Measurements from ENCODE around the gene EVPLL. TPM values are rescaled to one million over a fixed set of nuclear protein-coding genes. Genes with fewer than 3 reads are reported as not detected.

EVPLL gene
- total RNA-seq, 1 experiment from 2014 or later, result 0.61 TPM

DNA sequence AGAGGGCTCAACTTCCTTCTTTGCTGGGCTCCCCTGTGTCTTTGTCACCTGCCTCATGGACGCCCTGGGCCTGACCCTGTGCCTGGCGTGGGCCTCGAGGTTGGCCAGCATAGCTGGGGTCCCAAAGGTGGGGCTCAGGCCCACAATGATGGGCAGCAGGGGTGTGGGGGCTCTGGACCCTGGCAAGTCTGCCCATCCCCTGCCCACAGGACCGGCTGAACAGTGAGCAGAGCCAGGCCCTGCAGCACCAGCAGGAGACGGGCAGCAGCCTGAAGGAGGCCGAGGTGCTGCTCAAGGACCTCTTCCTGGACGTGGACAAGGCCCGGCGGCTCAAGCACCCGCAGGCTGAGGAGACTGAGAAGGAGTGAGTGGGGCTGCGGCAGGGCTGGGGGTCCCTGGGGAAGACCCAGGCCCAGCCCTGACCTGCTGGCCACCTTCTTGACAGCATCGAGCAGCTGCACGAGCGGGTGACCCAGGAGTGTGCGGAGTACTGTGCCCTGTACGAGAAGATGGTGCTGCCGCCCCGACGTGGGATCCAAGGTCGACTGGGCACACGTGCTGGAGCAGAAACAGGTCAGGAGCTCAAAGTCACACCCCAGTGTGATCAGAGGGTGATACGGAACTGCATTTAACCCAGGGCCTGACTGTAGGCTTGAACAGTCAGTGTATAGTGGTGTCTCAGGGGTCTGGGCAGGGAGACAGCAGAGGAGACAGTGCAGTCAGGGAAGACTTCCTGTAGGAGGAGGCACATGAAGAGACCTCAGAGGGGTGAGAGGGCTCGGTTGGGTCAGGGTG lies 3.8 kb downstream of the EVPLL start:
- no CpG with 5 or more reads among the region's 23 CpGs for WGBS (ENCODE audit: extremely low coverage, insufficient read length, low lambda C conversion rate)
- H3K4me1 ChIP-seq (ENCODE audit: insufficient read depth, low read length), result no peaks in the 10 kb centered on the region
- H3K4me3 Mint-ChIP-seq, result no peak overlapping the region

More for the DNA sequence above, 3.8 kb downstream of the EVPLL start:
- H3K79me2 ChIP-seq (ENCODE audit: insufficient read depth, low read length), result no peaks in the 10 kb centered on the region
- no peak overlapping the region for H4K8ac ChIP-seq (replicated peaks; ENCODE audit: insufficient read length, low read depth, low read length)
- no peaks in the 10 kb centered on the region for H4K20me1 ChIP-seq (ENCODE audit: control insufficient read depth, insufficient read depth, insufficient read length)
- no peak overlapping the region for H4K91ac ChIP-seq (ENCODE audit: insufficient read length, low read depth, low read length)
- no peak overlapping the region for H3K4ac ChIP-seq (ENCODE audit: low read depth, low read length)
- H3K27ac ChIP-seq (ENCODE audit: insufficient read length, low read depth, low read length), result no peak overlapping the region
- H3K9ac ChIP-seq (ENCODE audit: extremely low read depth, insufficient read length, low read length), result no peak overlapping the region
- TF ChIP-seq, protein P1, sequence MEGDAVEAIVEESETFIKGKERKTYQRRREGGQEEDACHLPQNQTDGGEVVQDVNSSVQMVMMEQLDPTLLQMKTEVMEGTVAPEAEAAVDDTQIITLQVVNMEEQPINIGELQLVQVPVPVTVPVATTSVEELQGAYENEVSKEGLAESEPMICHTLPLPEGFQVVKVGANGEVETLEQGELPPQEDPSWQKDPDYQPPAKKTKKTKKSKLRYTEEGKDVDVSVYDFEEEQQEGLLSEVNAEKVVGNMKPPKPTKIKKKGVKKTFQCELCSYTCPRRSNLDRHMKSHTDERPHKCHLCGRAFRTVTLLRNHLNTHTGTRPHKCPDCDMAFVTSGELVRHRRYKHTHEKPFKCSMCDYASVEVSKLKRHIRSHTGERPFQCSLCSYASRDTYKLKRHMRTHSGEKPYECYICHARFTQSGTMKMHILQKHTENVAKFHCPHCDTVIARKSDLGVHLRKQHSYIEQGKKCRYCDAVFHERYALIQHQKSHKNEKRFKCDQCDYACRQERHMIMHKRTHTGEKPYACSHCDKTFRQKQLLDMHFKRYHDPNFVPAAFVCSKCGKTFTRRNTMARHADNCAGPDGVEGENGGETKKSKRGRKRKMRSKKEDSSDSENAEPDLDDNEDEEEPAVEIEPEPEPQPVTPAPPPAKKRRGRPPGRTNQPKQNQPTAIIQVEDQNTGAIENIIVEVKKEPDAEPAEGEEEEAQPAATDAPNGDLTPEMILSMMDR (conservative IDR thresholded peaks at IDR 0.05), result no peak
- H3K56ac ChIP-seq (ENCODE audit: insufficient read length, low read depth, low read length), result no peak overlapping the region
- no peak overlapping the region for H2BK15ac ChIP-seq (ENCODE audit: low read depth, low read length)
- Mint-ChIP-seq H3K27ac (peak overlapping the region in 1 of 3 experiments; percentile 16; a peak in 3 of 7 replicates), H3K27me3 (ENCODE audit: low read depth) (peaks cover 13% of the 10 kb centered on the region), H3K4me1 (peaks cover 4 to 11% of the 10 kb centered on the region in 2 experiments; a peak in 3 of 4 replicates), H3K36me3 (ENCODE audit: insufficient read depth in 1 of 3, low read depth in 3 of 3) (no peaks in the 10 kb centered on the region), H3K9me3 (no peaks in the 10 kb centered on the region)
- peak; percentile 29 for DNase-seq
- no peaks in the 10 kb centered on the region for H3K23me2 ChIP-seq (ENCODE audit: insufficient read length, low read depth, low read length, poor library complexity, severe bottlenecking)
- no peaks in the 10 kb centered on the region for H3K9me3 ChIP-seq (ENCODE audit: control insufficient read depth, low read depth, low read length)
- no peak overlapping the region for H2BK12ac ChIP-seq (ENCODE audit: insufficient read length, low read depth, low read length)
- no peak overlapping the region for H2AK5ac ChIP-seq (ENCODE audit: insufficient read length, low read length)
- no peak overlapping the region for H4K5ac ChIP-seq (ENCODE audit: insufficient read length, low read depth, low read length)
- H2BK5ac ChIP-seq (ENCODE audit: insufficient read length, low read length), result no peak overlapping the region
- no peak overlapping the region for H3K23ac ChIP-seq (ENCODE audit: insufficient read length, low read depth, low read length)
- no peak overlapping the region for H2BK120ac ChIP-seq (ENCODE audit: low read depth, low read length, poor library complexity, severe bottlenecking)
- no peak overlapping the region for H3K4me2 ChIP-seq (ENCODE audit: insufficient read depth, insufficient read length, low read length)
- H3K79me1 ChIP-seq (ENCODE audit: insufficient read depth, low read depth, low read length, poor library complexity, severe bottlenecking), result no peaks in the 10 kb centered on the region
- H3K18ac ChIP-seq (ENCODE audit: insufficient read length, low read depth, low read length), result no peak overlapping the region
- H3K14ac ChIP-seq (ENCODE audit: insufficient read depth, low read length), result no peak overlapping the region
- H3K27me3 ChIP-seq (ENCODE audit: insufficient read depth, low read length), result no peaks in the 10 kb centered on the region
- H3T11ph ChIP-seq (ENCODE audit: low read length), result no peak overlapping the region
- H2AFZ ChIP-seq (ENCODE audit: low read length), result no peak overlapping the region
- H2BK20ac ChIP-seq (ENCODE audit: low read depth, low read length, poor library complexity, severe bottlenecking), result no peak overlapping the region

All from H9 (cell line).